Tibial nerve (tissue), 4 donors: Measurements from ENCODE around the gene LSM14B.

Experiments
- EP300 ChIP-seq, 2 donors: sonication (generic); formaldehyde crosslinking; IDR thresholded peaks; one replicate each; pipeline ENCODE4 v1.6.1; 2017; ENCODE audit warnings: antibody characterized with exemption in 2 of 2, mild to moderate bottlenecking in 1 of 2
- POLR2A ChIP-seq, 2 donors: fragments of 450-650 bp; IDR thresholded peaks; one replicate each; pipeline ENCODE4 v1.6.1; 2017; ENCODE audit warnings: antibody characterized with exemption in 2 of 2, mild to moderate bottlenecking in 2 of 2, moderate library complexity in 2 of 2
- TF ChIP-seq, protein P1 (sequence below), 5 experiments: fragments of 200-600 bp in 3 of 5; fragments of 450-650 bp in 2 of 5; sonication (generic) in 3 of 5; IDR thresholded peaks; one replicate each; pipeline ENCODE4 v1.5.1; 2016 to 2019; ENCODE audit warnings: antibody characterized with exemption in 5 of 5, mild to moderate bottlenecking in 3 of 5, moderate library complexity in 2 of 5

DNA sequence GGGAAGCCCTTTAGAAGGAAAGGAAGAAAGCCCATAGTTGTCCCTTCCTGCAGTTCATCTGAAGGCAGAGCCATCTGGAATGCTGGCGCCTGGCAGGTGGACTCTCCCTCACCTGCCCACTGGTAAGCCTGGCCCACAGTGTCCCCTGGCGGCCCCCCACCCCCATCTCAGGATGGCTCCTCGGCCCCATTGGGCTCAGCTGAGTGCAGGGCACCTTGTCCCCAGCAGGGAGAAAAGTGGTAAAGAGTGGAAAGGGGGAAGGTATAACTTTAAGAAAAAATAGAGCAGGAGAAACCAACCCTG lies 33.9 kb downstream of the LSM14B start:
- TF ChIP-seq POLR2A (IDR thresholded peaks at IDR 0.05), result no peak
- TF ChIP-seq, protein P1, sequence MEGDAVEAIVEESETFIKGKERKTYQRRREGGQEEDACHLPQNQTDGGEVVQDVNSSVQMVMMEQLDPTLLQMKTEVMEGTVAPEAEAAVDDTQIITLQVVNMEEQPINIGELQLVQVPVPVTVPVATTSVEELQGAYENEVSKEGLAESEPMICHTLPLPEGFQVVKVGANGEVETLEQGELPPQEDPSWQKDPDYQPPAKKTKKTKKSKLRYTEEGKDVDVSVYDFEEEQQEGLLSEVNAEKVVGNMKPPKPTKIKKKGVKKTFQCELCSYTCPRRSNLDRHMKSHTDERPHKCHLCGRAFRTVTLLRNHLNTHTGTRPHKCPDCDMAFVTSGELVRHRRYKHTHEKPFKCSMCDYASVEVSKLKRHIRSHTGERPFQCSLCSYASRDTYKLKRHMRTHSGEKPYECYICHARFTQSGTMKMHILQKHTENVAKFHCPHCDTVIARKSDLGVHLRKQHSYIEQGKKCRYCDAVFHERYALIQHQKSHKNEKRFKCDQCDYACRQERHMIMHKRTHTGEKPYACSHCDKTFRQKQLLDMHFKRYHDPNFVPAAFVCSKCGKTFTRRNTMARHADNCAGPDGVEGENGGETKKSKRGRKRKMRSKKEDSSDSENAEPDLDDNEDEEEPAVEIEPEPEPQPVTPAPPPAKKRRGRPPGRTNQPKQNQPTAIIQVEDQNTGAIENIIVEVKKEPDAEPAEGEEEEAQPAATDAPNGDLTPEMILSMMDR (IDR thresholded peaks at IDR 0.05), result no peak
- TF ChIP-seq EP300 (IDR thresholded peaks at IDR 0.05), result no peak
